PC-9 (cell line): Measurements from ENCODE around the gene C1orf226.

Experiments
- EZH2 ChIP-seq: fragments of 200-600 bp; sonication (generic); IDR thresholded peaks from 2 replicates; pipeline ENCODE4 v1.8.0; 2017; ENCODE audit warnings: antibody characterized with exemption, low read depth
- TF ChIP-seq, protein P1 (sequence below): fragments of 200-600 bp; sonication (generic); conservative IDR thresholded peaks from 2 replicates; pipeline ENCODE4 v1.6.1; 2017; ENCODE audit warnings: mixed run types, antibody characterized with exemption, mild to moderate bottlenecking, moderate library complexity

GRCh38 chr1:162384601-162385279 is 3.2 kb downstream of the C1orf226 start:
- TF ChIP-seq, protein P1, sequence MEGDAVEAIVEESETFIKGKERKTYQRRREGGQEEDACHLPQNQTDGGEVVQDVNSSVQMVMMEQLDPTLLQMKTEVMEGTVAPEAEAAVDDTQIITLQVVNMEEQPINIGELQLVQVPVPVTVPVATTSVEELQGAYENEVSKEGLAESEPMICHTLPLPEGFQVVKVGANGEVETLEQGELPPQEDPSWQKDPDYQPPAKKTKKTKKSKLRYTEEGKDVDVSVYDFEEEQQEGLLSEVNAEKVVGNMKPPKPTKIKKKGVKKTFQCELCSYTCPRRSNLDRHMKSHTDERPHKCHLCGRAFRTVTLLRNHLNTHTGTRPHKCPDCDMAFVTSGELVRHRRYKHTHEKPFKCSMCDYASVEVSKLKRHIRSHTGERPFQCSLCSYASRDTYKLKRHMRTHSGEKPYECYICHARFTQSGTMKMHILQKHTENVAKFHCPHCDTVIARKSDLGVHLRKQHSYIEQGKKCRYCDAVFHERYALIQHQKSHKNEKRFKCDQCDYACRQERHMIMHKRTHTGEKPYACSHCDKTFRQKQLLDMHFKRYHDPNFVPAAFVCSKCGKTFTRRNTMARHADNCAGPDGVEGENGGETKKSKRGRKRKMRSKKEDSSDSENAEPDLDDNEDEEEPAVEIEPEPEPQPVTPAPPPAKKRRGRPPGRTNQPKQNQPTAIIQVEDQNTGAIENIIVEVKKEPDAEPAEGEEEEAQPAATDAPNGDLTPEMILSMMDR, result no peak
- no peak for TF ChIP-seq EZH2
